ENCODE data around the gene NOX5. TPM values are rescaled to one million over a fixed set of nuclear protein-coding genes. Genes with fewer than 3 reads are reported as not detected.

NOX5 gene
- total RNA-seq, 1 donor from 2014 or later: 0.55 TPM

- DNase-seq (ENCODE audit: low read depth): no peak
Measured at GRCh38 chr15:68990992-68991500, 23.4 kb upstream of the NOX5 start.

- no peak for DNase-seq (ENCODE audit: low read depth)
Measured at GRCh38 chr15:68991723-68992122, 22.8 kb upstream of the NOX5 start.

- DNase-seq (ENCODE audit: low read depth): no peak
Measured at GRCh38 chr15:68992696-68993095, 21.8 kb upstream of the NOX5 start.

- DNase-seq (ENCODE audit: low read depth): no peak
Measured at GRCh38 chr15:68993276-68993675, 21.2 kb upstream of the NOX5 start.

GRCh38 chr15:68994149-68994548 is 20.3 kb upstream of the NOX5 start:
- peak; percentile 78 for DNase-seq (ENCODE audit: low read depth)

GRCh38 chr15:68994981-68995761 is 19.3 kb upstream of the NOX5 start:
- DNase-seq (ENCODE audit: low read depth): no peak

GRCh38 chr15:68997050-68997449 is 17.4 kb upstream of the NOX5 start:
- no peak for DNase-seq (ENCODE audit: low read depth)

- no peak for DNase-seq (ENCODE audit: low read depth)
Measured at GRCh38 chr15:68997930-68998777, 16.3 kb upstream of the NOX5 start.

- no peak for DNase-seq (ENCODE audit: low read depth)
Measured at GRCh38 chr15:68999091-68999490, 15.4 kb upstream of the NOX5 start.

GRCh38 chr15:69000091-69000490 is 14.4 kb upstream of the NOX5 start:
- DNase-seq (ENCODE audit: low read depth): no peak

GRCh38 chr15:69000725-69001503 is 13.6 kb upstream of the NOX5 start:
- no peak for DNase-seq (ENCODE audit: low read depth)

- no peak for DNase-seq (ENCODE audit: low read depth)
Measured at GRCh38 chr15:69002783-69003182, 11.7 kb upstream of the NOX5 start.

- no peak for DNase-seq (ENCODE audit: low read depth)
Measured at GRCh38 chr15:69004011-69004410, 10.5 kb upstream of the NOX5 start.

GRCh38 chr15:69008056-69008455 is 6.4 kb upstream of the NOX5 start:
- no peak for DNase-seq (ENCODE audit: low read depth)

- no peak for DNase-seq (ENCODE audit: low read depth)
Measured at GRCh38 chr15:69009341-69009740, 5.2 kb upstream of the NOX5 start.

- no peak for DNase-seq (ENCODE audit: low read depth)
Measured at GRCh38 chr15:69011641-69012040, 2.9 kb upstream of the NOX5 start.

GRCh38 chr15:69012761-69013364 is 1.6 kb upstream of the NOX5 start:
- DNase-seq (ENCODE audit: low read depth): no peak

GRCh38 chr15:69013726-69014406 is 629 bp upstream of the NOX5 start:
- DNase-seq (ENCODE audit: low read depth): no peak

- no peak for DNase-seq (ENCODE audit: low read depth)
Measured at GRCh38 chr15:69015591-69015990, 1.1 kb downstream of the NOX5 start.

- no peak for DNase-seq (ENCODE audit: low read depth)
Measured at GRCh38 chr15:69016021-69016595, 1.6 kb downstream of the NOX5 start.

- no peak for DNase-seq (ENCODE audit: low read depth)
Measured at GRCh38 chr15:69017978-69018377, 3.5 kb downstream of the NOX5 start.
